NCI-H510A treated with DMSO at 0.1 percent for 48 hours (cell line): ENCODE data around the gene YES1.
"Not testable (repeated sequence)": the region's sequence is repeated elsewhere in the genome, so short reads cannot be mapped to it uniquely, and the experiment has no call there.

ENCODE experiments used
- DNase-seq: peaks from one replicate; lab custom pipeline; 2025; lab: John Stamatoyannopoulos, UW

The YES1 gene

GRCh38 chr18:784470-785172 is 27.4 kb downstream of the YES1 start:
- DNase-seq, result no peak

GRCh38 chr18:778194-778927 is 33.7 kb downstream of the YES1 start:
- DNase-seq, result no peak

- DNase-seq, result no peak
Observed at GRCh38 chr18:777021-777420, 35.0 kb downstream of the YES1 start.

GRCh38 chr18:776044-776443 is 36.0 kb downstream of the YES1 start:
- DNase-seq, result not testable (repeated sequence)

GRCh38 chr18:774811-775210 is 37.2 kb downstream of the YES1 start:
- no peak for DNase-seq

DNA sequence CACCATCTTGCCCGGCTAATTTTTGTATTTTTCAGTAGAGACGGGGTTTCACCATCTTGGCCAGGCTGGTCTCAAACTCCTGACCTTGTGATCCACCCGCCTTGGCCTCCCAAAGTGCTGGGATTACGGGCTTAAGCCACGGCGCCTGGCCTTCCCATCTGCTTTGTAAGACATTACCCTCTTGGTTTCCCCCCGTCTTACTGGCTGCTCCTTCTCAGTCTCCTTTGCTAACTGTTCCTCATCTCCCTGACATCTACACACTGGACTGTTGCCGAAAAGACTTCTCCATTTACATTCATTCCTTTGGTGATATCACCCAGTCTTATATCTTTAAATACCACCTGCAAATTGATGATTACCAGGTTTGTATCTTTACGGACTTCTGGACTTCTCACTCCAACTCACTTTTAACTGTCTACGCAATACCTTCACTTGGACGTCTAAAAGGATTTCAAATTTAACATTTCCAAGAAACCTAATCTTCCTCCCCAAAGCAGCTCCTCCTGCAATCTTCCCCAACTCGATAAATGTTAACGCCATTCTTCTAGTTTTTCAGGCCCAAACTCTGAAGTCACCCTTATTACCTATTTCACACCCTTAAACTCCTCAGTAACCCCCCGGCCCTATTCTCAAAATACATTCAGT is 37.9 kb downstream of the YES1 start:
- DNase-seq, result no peak

- DNase-seq, result no peak
Observed at GRCh38 chr18:770583-770961, 41.5 kb downstream of the YES1 start.

GRCh38 chr18:767961-768360 is 44.1 kb downstream of the YES1 start:
- no peak for DNase-seq

DNA sequence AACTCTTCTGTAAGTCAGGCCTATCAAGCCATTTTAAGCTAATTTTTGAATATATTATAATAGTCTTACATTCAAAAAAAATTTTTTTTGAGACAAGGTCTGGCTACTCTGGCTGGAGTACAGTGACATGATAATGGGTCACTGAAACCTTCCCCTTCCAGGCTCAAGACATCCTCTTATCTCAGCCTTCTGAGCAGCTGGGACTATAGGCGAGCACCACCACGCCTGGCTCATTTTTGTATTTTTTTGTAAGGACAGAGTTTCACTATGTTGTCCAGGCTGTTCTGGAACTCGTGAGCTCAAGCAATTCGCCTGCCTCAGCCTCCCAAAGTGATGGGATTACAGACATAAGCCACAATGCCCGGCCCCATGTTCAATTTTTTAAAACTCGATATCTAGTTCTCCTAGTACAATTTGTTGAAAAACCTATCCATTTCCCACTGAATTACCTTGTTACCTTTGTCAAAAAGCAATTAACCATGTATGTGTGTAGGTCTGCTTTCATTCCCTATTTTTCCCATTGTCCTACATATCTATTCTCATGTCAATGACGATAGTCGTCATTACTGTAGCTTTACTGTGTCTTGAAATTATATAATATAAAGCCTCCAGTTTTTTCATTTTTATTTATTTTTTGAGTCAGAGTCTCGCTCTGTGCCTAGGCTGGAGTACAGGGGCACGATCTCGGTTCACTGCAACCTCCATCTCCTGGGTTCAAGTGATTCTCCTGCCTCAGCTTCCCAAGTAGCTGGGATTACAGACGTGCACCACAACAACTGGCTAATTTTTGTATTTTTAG is 44.8 kb downstream of the YES1 start:
- DNase-seq, result no peak

DNA sequence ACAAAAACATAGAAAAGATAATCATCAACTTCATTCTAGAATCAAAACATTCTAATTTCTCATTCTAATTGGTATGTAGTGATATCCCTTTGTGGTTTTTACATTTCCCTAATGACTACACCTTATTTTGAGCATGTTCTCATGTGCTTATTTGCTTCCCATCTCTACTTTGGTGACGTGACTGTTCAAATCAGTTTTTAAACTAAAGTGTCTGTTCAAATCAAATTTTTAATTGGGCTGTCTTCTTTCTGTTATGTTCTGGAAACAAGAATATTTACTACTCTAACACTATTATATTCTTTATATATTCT is 45.5 kb downstream of the YES1 start:
- no peak for DNase-seq

DNA sequence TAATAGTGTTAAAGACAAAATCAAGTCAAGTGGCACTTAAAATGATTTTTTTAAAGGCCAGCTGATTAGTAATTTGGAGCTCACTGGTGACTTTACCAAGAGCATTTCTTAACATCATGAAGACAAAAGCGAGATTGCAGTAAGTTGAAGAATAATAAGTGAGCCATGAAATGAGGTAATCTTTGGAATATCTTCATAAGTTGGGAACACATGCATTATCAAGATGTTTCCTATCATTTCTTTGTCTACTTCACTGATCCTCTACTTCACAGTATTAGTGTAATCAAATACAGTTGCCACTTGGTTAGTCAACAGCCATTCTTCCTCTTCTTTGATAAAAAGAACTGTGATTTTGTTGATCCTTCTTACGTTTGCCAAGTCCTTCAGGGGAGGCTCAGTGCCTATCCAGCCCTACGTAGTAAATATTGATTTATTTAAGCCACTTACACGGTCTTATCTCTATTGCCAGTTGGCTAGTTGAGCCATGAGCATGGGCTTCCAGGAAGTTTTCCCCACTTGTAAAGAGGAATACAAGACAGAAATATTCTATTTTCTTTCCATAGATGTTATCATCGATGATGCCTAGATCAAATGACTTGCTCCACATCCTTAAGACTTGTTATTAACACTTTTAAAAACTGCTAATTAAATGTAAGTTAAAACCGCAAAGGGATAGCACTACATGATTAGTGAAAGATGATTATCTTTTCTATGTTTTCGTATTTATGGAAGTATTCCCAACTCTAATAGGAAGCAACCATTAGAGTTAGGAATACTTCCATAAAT is 46.1 kb downstream of the YES1 start:
- no peak for DNase-seq

GRCh38 chr18:759864-760263 is 52.2 kb downstream of the YES1 start:
- not testable (repeated sequence) for DNase-seq

DNA sequence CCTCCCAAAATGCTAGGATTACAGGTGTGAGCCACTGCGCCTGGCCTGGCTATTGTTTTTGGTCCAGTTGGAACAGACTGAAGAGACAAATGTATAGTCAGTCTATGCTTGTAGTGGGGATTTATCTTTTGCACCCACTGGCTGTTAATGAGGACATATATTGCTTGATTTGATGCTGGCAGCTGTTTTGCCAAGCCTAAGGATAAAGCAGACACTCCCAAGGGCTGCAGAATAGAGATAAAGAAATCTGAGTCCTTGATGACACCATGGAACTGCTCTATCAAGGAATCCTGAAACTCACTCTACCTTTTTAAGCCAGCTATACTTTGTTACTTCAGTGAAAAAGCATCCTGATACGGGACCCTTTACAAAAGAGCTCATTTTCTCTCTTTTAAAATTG is 56.5 kb downstream of the YES1 start:
- no peak for DNase-seq

DNA sequence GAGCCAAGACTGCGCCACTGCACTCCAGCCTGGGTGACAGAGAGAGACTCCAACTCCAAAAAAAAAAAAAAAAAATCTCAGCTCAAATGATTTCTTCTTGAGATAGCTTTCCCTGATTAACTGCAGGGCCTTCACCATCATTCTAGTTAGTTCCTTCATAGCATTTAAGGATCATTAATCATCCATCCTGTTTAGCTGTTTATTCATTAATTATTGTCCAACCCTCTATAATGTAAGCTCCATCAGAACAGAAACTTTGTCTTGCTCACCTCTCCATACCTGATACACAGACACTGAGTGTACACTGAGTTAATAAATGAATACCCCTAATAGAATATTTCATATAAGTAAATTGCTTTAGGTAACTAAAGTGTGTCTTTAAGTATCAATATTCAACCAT is 57.4 kb downstream of the YES1 start:
- DNase-seq, result no peak

GRCh38 chr18:750456-750855 is 61.6 kb downstream of the YES1 start:
- DNase-seq, result no peak

GRCh38 chr18:744832-745597 is 67.0 kb downstream of the YES1 start:
- no peak for DNase-seq

DNA sequence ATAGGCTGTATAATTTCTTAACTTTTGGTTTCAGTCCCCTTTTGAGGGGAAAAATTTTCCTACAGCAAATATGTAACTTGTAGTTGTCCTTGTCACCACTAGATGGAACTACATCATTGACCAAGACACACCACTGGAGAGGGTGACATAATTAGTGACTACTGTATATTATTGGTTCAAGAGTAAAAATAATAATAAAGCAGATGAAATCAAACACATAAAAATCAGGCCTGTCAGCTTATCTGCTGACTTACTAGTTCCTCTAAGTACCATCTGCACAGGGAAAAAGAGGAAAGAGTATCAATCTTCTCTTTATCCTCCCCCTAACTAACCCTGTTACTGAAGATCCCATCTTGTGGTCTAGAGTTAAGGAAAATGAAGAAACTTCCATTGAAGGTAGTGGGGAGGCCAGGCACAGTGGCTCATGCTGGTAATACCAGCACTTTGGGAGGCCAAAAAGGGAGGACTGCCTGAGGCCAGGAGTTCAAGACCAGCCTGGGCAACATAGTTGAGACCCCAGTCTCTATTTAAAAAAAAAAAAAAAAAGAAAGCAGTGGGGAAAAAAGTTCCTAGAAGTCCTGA is 70.0 kb downstream of the YES1 start:
- DNase-seq, result peak; percentile 45

DNA sequence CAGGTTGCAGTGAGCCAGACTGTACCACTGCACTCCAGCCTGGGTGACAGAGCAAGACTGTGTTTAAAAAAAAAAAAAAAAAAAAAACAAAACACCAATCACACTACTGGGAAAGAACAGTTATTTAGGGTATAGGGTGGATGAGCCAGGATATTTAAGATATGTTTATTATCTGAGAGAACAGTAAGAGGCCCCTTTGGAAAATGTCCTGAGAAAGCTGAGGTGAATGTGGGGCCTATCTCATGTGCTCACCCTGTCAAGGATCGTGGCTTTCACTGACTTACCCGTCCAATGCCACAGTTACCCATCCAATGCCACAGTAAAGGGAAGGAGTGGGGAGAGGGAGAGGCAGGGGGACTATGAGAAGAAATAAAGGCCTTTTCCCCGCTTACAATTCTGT is 79.7 kb downstream of the YES1 start:
- DNase-seq, result no peak

GRCh38 chr18:731185-731584 is 80.9 kb downstream of the YES1 start:
- no peak for DNase-seq

DNA sequence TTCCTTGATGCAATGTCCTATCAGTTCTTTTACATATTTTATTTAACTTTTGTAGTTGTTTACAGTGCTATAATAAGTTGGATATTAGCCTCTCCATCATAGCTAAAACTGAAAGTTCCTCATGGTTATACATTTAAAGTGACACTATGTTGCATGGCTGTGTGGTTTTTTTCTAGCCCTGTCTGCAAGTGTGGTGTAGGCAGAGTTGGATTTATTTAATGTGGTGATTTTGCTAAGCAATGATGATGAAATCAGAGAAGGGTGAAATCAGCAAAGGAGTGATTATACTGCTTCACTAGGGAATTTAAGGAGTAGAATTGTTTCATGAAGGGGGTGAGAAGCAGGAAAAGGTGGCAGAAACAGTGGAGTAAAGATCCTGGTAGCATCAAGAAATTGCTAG is 81.3 kb downstream of the YES1 start:
- DNase-seq, result no peak

DNA sequence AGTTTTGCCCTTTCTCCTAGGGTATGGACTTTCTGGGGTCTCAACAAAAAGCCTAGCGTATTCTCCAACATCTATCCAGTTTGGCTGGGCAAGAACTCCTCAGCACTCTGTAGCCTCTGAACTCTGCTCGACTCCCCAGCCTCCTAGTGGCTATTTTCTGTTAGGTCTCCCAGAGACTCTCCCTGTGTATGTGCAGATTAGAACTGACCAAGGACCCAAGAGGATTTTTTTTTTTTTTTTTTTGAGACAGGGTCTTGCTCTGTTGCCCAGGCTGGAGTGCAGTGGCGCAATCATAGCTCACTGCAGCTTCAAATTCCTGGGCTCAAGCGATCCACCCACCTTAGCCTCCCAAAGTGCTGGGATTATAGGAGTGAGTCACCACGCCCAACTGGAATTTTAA is 81.9 kb downstream of the YES1 start:
- DNase-seq, result not testable (repeated sequence)
